ENCODE data around the gene NADSYN1.
A peak's percentile ranks its signal among the peaks of the same experiment; 100 is the strongest.

GRCh38 chr11:71446942-71447688, 5.9 kb upstream of the NADSYN1 start:
- TF ChIP-seq CTCF (CRISPR knock-in tag; IDR thresholded peaks at IDR 0.05) (no peak), TCF7 (IDR thresholded peaks at IDR 0.05; ENCODE audit: low read depth) (peak; percentile 75), ZNF383 (CRISPR knock-in tag; IDR thresholded peaks at IDR 0.05; ENCODE audit: borderline replicate concordance) (no peak), MYC (CRISPR knock-in tag; IDR thresholded peaks at IDR 0.05; ENCODE audit: borderline replicate concordance) (no peak), NFYC (CRISPR knock-in tag; IDR thresholded peaks at IDR 0.05) (no peak)
